SK-N-MC (cell line): ENCODE data around the gene CSTF1.
"Not testable (repeated sequence)": the region's sequence is repeated elsewhere in the genome, so short reads cannot be mapped to it uniquely, and the experiment has no call there.

Experiments used
- DNase-seq: peaks from one replicate; pipeline ENCODE4 v3.0.0-alpha.2; 2011; ENCODE audit warnings: low read depth, low spot score
- H3K27ac ChIP-seq: fragments of 200-600 bp; sonication (generic); 2 replicates; pipeline ENCODE4 v1.5.1; 2016; ENCODE audit warnings: mixed run types
- H3K36me3 ChIP-seq: fragments of 200-600 bp; sonication (generic); 2 replicates; pipeline ENCODE4 v1.6.1; 2017; ENCODE audit warnings: antibody characterized with exemption, low read length, mixed read lengths; ENCODE audit not compliant: insufficient read depth
- H3K4me3 ChIP-seq: fragments of 200-600 bp; sonication (generic); 2 replicates; pipeline ENCODE4 v1.5.1; 2016
- H3K9ac ChIP-seq: fragments of 200-600 bp; sonication (generic); 2 replicates; pipeline ENCODE4 v1.8.0; 2017; ENCODE audit warnings: mixed run types, mixed read lengths; ENCODE audit not compliant: insufficient read length
- H3K9me3 ChIP-seq: fragments of 200-600 bp; sonication (generic); 2 replicates; pipeline ENCODE4 v1.6.1; 2017; ENCODE audit warnings: low read depth, mild to moderate bottlenecking, antibody characterized with exemption, low read length, moderate library complexity, mixed read lengths
- EZH2 ChIP-seq: fragments of 200-600 bp; sonication (generic); IDR thresholded peaks from one replicate; pipeline ENCODE4 v1.6.1; 2017; ENCODE audit warnings: antibody characterized with exemption
- FOXP2 ChIP-seq: optimal IDR thresholded peaks from 2 replicates; pipeline ENCODE3; 2011; ENCODE audit warnings: mild to moderate bottlenecking, moderate library complexity; ENCODE audit not compliant: insufficient read depth; ENCODE audit errors: extremely low read length, control extremely low read depth
- POLR2AphosphoS5 ChIP-seq: IDR thresholded peaks from 2 replicates; pipeline ENCODE4 v1.6.1; 2012; ENCODE audit warnings: mild to moderate bottlenecking, low read depth, low read length, borderline replicate concordance

The CSTF1 gene

DNA sequence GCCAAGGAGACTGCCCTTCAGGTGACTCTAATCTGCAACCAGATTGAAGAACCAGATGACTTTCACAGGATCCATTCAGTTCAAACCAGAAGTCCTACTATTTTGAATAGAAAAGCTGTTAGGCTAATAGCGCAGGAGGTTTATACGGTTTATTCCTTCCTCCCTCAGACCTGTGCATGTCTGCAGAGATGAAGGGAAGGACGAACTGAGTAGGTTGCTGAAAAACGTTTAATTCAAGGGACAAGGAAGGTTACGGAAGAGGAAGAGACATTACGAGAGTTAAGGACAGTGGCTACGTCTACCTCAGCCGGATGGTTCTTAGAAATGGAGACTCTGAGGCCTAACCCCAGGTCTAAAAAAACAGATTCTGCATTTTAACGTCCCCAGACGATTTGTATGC is 1.4 kb upstream of the CSTF1 start:
- TF ChIP-seq FOXP2 (no peak), EZH2 (no peak), POLR2AphosphoS5 (no peak; the same call in 1 of the 2 replicates)
- Histone ChIP-seq H3K9me3 (no peaks in the 10 kb centered on the region), H3K36me3 (peaks cover 60% of the 10 kb centered on the region), H3K27ac (no peak overlapping the region), H3K9ac (peak overlapping the region; percentile 97), H3K4me3 (peak overlapping the region; percentile 95)
- DNase-seq = no peak

DNA sequence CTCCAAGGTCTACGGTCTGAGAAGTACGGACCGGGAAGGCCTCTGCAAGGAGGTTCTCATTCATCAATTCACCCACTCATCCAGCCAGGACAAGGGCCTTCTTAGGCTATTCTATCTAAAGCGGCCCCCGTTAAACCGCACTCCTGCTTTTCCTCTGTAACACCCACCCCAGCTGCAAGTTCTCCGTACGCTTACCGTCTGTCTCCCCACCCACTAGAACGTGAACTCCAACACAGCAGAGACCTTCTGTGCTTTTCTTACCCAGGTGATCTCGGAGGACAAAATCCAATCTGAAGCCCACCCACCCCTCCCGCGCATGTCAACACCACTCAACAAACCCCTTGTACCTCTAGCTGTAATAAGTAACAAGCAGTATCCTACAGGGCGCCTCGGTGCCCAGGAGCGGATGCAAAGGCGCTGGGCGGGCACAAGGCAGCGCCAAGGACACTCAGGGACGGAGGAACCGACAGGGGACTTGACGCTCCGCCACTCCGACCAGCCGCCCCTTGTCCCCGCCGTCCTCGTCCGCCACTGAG is 781 bp upstream of the CSTF1 start:
- H3K9me3 ChIP-seq = no peaks in the 10 kb centered on the region
- H3K27ac ChIP-seq = peak overlapping the region; percentile 96
- H3K4me3 ChIP-seq = peak overlapping the region; percentile 95
- H3K36me3 ChIP-seq = peaks cover 60% of the 10 kb centered on the region
- H3K9ac ChIP-seq = peak overlapping the region; percentile 97
- no peak for DNase-seq
- no peak for TF ChIP-seq POLR2AphosphoS5
- TF ChIP-seq FOXP2 = no peak
- TF ChIP-seq EZH2 = no peak

DNA sequence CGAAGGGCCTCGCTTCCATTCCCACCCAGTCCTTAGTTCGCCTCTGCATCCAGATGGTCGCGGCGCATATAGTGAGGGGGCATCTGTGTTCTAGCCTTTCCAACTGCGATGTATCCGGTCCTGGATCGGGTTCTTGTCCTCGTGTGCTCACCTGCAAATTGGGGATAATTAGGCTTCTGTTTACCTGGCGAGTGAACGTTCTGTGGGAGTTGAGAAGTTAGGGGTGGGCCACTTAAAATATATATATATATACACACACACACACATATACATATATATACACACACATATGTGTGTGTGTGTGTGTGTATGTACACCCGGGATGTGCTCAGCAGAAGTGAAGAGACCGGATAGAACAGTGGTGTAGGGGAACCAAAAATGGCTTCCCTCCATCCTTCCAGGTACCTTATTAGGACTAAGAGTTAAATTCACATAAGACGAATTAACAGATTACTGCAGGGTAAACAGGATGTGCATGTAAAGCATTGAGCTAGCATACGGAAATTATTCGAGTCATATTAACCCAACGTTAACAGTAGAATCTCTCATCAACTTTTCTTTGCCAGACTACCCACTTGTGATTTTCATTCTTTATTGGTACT is 537 bp downstream of the CSTF1 start:
- H3K36me3 ChIP-seq = peaks cover 61% of the 10 kb centered on the region

DNA sequence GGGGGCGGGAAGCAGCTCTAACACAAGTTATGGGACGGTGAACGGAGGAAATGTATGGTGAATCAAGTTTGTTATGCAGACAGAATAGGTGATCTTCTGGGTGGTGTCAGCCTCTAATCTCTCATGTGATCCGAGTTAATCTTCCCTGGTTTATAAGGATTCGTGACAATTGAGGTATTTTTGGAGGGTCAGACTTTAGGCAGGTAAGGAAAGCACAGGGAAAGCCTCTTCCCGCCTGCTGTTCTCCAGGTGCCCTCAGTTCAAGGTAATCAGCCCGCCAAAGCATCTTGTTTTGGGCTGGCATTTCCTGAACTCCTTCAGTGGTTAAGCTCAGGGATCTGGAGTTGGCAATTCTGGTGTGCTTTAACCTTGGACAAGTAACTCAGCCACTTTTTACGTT is 1.2 kb downstream of the CSTF1 start:
- H3K9ac ChIP-seq = peak overlapping the region; percentile 97
- H3K27ac ChIP-seq = no peak overlapping the region
- peaks cover 61% of the 10 kb centered on the region for H3K36me3 ChIP-seq
- H3K9me3 ChIP-seq = no peaks in the 10 kb centered on the region
- DNase-seq = no peak
- H3K4me3 ChIP-seq = peak overlapping the region; percentile 95
- TF ChIP-seq POLR2AphosphoS5 (no peak), EZH2 (no peak), FOXP2 (no peak)

More for the DNA sequence above, 537 bp downstream of the CSTF1 start:
- H3K9ac ChIP-seq = peak overlapping the region; percentile 97
- H3K9me3 ChIP-seq = no peaks in the 10 kb centered on the region
- no peak for DNase-seq
- H3K27ac ChIP-seq = peak overlapping the region; percentile 96
- TF ChIP-seq FOXP2 (no peak), EZH2 (no peak), POLR2AphosphoS5 (no peak)
- peak overlapping the region; percentile 95 for H3K4me3 ChIP-seq

DNA sequence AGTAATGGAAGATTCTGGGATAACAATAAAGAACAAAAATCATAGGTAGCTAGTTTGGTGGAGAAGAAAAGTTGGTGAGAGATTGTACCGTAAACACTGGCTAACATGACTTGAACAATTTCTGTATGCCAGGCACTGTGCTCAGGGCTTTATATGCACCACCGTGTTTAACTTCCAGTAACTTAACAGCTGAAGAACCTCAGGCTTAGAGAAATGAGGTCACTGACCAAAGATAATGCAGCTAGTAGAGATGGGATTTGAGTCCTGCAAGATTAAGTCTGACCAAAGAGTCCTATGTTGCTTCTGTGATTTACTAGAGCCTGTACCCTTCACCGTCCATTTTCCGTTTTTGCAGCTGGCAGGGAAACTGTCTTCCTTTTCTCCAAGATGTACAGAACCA is 2.7 kb downstream of the CSTF1 start:
- no peak overlapping the region for H3K27ac ChIP-seq
- H3K9me3 ChIP-seq = no peaks in the 10 kb centered on the region
- H3K36me3 ChIP-seq = peaks cover 61% of the 10 kb centered on the region

DNA sequence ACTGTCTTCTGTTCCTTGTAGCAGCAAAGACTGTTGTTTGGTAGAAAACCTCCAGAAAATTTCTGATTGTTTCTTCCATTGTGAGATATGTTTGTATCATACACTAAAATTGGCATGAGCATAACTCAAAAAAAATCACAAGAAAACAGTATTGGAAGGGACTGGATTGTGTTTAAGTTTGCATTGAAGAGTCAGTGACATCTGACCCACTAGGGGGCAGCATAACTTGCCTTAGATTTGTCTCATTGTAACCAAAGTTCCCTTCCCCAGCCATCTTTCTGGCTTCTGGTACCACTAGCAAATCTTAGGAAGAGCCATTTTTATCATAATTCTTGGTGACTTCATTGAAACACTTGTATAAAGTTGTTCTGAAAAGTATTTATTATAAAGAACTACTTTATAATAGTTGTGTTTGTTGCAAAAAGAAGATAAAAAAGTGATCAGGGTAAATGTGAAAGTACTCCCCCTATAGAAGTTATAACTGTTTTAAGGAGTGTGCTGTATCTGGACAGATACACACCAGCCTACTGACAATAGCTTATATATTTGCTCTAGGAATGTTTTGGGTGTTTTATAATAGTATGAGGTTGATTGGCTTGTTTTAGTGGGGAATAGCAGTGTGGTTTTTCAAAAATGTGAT is 7.7 kb downstream of the CSTF1 start:
- Histone ChIP-seq H3K4me3 (no peak overlapping the region), H3K27ac (no peak overlapping the region), H3K9me3 (no peaks in the 10 kb centered on the region), H3K9ac (no peak overlapping the region), H3K36me3 (peaks cover 94% of the 10 kb centered on the region)
- peak; percentile 32 for DNase-seq
- TF ChIP-seq EZH2 = no peak

More for the DNA sequence above, 2.7 kb downstream of the CSTF1 start:
- Histone ChIP-seq H3K9ac (no peak overlapping the region), H3K4me3 (no peak overlapping the region)
- TF ChIP-seq POLR2AphosphoS5 (no peak), FOXP2 (no peak), EZH2 (no peak)
- DNase-seq = no peak

DNA sequence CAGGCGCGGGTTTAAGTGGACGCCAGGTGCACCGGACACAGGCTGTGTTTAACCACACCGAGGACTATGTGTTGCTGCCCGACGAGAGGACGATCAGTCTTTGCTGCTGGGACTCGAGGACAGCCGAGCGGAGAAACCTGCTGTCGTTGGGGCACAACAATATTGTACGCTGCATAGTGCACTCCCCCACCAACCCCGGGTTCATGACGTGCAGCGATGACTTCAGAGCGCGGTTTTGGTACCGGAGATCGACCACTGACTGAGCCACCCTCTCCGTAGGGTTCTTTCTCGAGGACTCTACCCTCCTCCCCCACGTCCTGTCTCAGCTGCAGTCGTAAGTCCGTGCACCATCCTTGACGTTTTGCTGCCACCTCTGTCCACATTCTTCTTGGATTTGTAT is 11.0 kb downstream of the CSTF1 start:
- peaks cover 88% of the 10 kb centered on the region for H3K36me3 ChIP-seq
- no peak overlapping the region for H3K27ac ChIP-seq
- TF ChIP-seq POLR2AphosphoS5 (no peak), EZH2 (no peak), FOXP2 (no peak)

DNA sequence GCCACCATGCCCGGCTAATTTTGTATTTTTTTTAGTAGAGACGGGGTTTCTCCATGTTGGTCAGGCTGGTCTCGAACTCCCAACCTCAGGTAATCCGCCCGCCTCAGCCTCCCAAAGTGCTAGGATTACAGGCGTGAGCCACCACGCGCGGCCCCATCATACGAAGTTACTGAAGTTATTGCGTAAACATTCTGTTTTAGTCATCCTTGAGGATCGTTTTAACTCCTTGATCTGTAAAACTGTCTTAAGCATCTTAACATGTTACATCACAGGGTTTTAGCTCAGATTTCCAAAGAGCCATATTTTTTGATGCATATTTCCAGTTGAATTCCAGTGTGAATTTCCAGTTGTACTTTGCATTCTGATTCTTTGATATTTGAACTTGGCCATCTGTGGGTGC is 12.9 kb downstream of the CSTF1 start:
- H3K4me3 ChIP-seq, H3K9ac ChIP-seq: not testable (repeated sequence)
- H3K36me3 ChIP-seq = peaks cover 73% of the 10 kb centered on the region

More for the DNA sequence above, 11.0 kb downstream of the CSTF1 start:
- no peak for DNase-seq
- no peaks in the 10 kb centered on the region for H3K9me3 ChIP-seq
- no peak overlapping the region for H3K4me3 ChIP-seq
- H3K9ac ChIP-seq = no peak overlapping the region

DNA sequence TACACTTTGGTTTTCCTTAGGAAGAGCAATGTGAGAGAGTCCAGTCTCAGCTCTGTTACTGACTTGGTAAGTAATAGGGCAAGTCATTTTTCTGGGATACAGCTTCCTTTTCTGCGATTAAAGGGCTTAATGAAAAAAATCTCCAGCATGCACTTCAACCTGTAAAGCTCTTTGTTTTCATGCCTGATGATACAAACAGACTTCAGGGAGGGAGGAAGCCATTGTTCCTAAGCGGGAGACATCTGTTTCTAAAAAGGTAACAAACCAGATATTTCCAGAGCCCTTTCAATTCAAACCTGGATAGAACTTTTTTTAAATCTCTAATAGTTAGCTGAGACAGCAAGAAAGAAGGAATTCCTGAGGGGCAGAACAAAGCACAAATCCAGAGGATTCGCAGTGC is 14.5 kb downstream of the CSTF1 start:
- DNase-seq = no peak
- no peak for TF ChIP-seq POLR2AphosphoS5
- TF ChIP-seq EZH2 = no peak
- TF ChIP-seq FOXP2 = no peak
- H3K4me3 ChIP-seq = no peak overlapping the region
- H3K27ac ChIP-seq = no peak overlapping the region
- H3K9me3 ChIP-seq = no peaks in the 10 kb centered on the region
- peaks cover 57% of the 10 kb centered on the region for H3K36me3 ChIP-seq
- H3K9ac ChIP-seq = no peak overlapping the region

More for the DNA sequence above, 12.9 kb downstream of the CSTF1 start:
- not testable (repeated sequence) for H3K9me3 ChIP-seq, H3K27ac ChIP-seq, DNase-seq
